Inflammatory macrophage treated with lipopolysaccharide for 4 hours (primary cell): ENCODE results near the gene KLHDC9.

Source experiments
- DNase-seq: peaks from one replicate; pipeline ENCODE4 v3.0.0-alpha.2; 2020

KLHDC9 gene

DNA sequence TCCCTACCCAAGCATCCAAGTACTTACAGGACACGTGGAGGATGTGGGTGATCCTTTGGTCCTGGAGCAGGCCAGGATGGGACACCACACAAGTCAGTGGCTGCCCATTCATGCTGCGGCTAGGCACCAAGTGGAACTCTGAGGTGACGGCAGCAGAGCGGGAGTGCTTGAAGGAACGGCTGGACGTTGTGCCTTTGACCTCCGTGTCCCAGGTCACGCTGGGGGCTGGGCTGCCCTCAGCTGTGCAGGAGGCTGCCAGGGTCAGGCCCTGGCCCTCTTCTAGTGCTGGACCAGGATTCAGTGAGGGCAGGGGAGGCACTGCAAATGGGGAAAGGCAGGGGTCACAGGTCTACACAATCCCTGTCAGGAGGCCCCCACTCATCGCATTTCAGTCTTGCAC lies 20.7 kb upstream of the KLHDC9 start:
- no peak for DNase-seq

DNA sequence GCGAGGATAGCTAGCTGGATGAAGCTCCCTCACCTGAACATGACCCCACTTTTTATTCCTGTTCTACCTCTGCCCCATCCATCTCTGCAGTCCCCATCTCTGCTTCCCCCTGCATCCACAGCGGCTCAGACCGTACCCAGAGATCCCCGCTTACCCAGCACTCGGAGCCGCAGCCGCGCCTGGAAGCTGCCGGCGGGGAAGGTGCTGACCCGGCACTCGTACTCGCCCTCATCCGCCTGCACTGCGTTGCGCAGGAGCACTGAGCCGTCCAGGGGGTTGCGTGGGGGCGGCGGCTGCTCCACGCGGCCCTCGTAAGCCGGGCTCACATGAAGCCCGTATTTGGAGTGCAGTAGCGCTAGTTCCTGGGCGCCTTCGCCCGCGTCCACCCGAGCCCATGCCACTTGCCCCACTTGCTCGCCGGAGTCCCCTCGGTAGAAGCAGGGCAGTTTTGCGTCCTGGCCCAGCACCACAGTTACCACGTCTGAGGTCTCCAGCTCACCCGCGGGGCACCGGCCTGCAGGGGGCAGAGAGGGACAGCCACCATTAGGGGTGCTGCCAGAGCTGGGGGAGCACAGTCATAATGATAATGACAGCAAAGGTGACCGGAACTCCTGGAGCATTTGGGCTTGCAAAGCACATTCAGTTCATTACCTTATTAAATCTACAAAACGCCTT lies 18.6 kb upstream of the KLHDC9 start:
- no peak for DNase-seq

GRCh38 chr1:161080441-161081405 lies 17.4 kb upstream of the KLHDC9 start:
- peak; percentile 76 for DNase-seq

- DNase-seq: no peak
These were observed 16.6 kb upstream of the KLHDC9 start for GRCh38 chr1:161081519-161081918.

GRCh38 chr1:161082483-161082882 lies 15.7 kb upstream of the KLHDC9 start:
- DNase-seq: no peak

GRCh38 chr1:161082996-161083747 lies 15.0 kb upstream of the KLHDC9 start:
- DNase-seq: peak; percentile 98

- no peak for DNase-seq
These were observed 14.2 kb upstream of the KLHDC9 start for GRCh38 chr1:161083748-161084596.

GRCh38 chr1:161084597-161084988 lies 13.6 kb upstream of the KLHDC9 start:
- no peak for DNase-seq

DNA sequence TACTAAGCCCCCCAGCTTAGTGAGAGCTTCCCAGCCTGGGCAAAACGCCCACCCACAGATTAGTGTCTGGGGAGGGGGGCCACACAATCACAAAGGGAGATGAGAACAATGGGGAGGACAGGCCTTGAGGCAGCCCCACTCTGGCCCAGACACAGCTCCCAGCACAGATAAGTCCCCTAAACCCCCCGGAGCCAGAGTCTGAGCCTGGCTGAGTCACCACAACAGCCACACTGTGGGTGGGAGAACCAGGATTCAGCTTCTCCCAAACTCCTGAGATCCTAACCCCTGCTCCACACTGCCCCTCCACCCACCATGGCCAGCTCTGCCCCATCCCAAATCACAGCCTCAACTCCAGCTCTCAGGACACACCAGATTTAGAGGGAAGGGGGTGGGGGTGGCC lies 13.0 kb upstream of the KLHDC9 start:
- no peak for DNase-seq

- DNase-seq: no peak
These were observed 11.7 kb upstream of the KLHDC9 start for GRCh38 chr1:161086457-161086856.

GRCh38 chr1:161088587-161089110 lies 9.5 kb upstream of the KLHDC9 start:
- peak; percentile 81 for DNase-seq

GRCh38 chr1:161089251-161089924 lies 8.8 kb upstream of the KLHDC9 start, which contains the start of gene NECTIN4:
NECTIN4 (minus strand) TSS chr1:161089558; CDS start chr1:161089296, 262 bp downstream.
- peak; percentile 61 for DNase-seq

GRCh38 chr1:161089938-161090337 lies 8.2 kb upstream of the KLHDC9 start:
- DNase-seq: no peak

GRCh38 chr1:161090617-161091016 lies 7.5 kb upstream of the KLHDC9 start:
- DNase-seq: no peak

- no peak for DNase-seq
These were observed 7.1 kb upstream of the KLHDC9 start for GRCh38 chr1:161091093-161091492.

DNA sequence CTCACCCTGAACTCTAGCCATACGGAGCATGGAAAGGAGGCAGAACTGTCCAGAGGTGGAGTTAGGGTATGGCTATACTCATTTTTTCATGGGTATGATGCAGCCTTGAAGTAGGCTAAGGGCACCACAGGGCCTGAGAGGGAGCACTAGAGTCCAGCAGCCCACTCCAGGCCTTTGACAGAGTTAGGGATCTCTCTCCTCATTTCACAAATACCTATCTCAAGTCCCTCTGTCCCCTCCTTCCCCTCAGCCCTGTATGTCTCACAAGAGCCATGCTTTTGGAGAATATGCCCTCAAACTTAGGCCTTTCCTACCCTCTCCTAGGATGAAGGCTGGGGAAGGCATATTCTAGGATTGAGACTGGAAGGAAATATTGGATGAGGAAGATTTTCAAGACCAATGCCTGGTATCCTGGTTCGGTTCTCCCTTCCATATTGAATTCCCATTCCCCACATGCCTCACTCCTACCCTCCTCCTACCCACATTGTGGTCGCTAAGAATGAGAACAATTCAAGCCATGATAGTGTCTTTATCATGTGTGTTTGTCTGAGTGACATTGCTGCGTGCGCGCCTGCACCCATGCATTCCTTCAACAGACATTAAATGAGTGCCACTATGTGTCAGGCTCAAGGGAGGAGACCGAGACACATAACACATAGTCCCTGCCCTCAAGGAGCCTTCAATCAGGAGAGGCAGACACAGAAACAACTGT lies 6.2 kb upstream of the KLHDC9 start:
- no peak for DNase-seq

- peak; percentile 41 for DNase-seq
These were observed 5.5 kb upstream of the KLHDC9 start for GRCh38 chr1:161092621-161093028.

GRCh38 chr1:161094481-161094880 lies 3.7 kb upstream of the KLHDC9 start:
- no peak for DNase-seq

DNA sequence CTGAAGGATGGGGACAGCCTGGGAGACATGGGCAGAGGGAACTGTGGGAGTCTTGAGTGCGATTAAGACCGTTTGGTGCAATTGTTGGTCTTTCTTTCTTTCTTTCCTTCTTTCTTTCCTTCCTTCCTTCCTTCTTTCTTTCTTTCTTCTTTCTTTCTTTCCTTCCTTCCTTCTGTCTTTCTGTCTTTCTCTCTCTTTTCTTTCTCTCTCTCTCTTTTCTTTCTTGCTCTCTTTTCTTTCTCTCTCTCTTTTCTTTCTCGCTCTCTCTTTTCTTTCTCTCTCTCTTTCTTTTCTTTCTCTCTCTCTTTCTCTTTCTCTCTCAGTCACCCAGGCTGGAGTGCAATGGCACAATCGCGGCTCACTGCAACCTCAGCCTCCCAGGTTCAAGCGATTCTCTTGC lies 2.9 kb upstream of the KLHDC9 start:
- DNase-seq: no peak

- DNase-seq: no peak
These were observed 2.1 kb upstream of the KLHDC9 start for GRCh38 chr1:161096015-161096414.

GRCh38 chr1:161096530-161096929 lies 1.6 kb upstream of the KLHDC9 start:
- peak; percentile 92 for DNase-seq
